ENCODE data around the gene CCL20.
"Not testable (repeated sequence)": the region's sequence is repeated elsewhere in the genome, so short reads cannot be mapped to it uniquely, and the experiment has no call there.

CCL20 gene

GRCh38 chr2:227834423-227834822, 20.8 kb downstream of the CCL20 start:
- no CpG with 5 or more reads among the region's 10 CpGs for WGBS (ENCODE audit: extremely low coverage, insufficient coverage, insufficient read length)

DNA sequence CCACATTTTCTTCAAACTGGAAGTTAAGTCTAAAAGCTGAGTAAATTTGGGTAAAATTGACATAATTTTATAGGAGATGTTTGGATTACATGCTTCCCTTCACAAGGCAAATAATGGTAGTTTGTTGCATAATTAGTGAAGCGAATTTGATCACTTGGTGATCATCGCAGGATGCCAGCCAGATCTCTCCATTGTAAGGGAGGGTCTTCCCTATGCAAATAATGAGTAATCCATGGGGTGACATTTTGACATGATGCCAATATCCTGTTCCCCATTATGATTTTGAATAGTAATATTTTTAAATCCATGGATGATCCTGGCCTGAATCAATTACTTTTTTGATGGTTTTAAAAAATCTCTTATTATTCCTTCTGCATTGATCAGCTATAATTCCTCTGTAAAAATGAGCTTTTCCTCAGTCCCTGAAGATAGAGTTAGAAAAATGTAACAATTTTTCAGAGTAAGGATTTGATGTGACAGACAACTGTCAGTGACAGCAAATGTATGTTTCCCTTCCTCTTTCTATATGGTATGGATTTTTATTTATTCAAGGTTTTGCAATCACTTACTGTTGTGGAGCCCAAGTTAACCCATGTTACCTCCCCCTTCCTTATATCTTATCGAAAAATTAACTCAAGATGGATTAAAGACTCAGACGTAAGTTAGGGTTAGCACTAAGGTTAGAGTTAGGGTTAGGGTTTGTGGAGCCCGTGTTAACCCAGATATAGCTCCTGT, 21.4 kb downstream of the CCL20 start:
- no CpG with 5 or more reads among the region's 5 CpGs for WGBS (ENCODE audit: extremely low coverage, insufficient coverage, insufficient read length)
- H4K8ac ChIP-seq (ENCODE audit: low read depth, low read length), result no peak overlapping the region
- no peak overlapping the region for H3K23ac ChIP-seq (ENCODE audit: low read length)
- H3K4ac ChIP-seq (ENCODE audit: low read depth, low read length), result no peak overlapping the region
- H4K91ac ChIP-seq (ENCODE audit: low read depth, low read length), result no peak overlapping the region
- no peak for DNase-seq
- H2BK120ac ChIP-seq (ENCODE audit: insufficient read depth, low read length, poor library complexity), result no peak overlapping the region
- no peaks in the 10 kb centered on the region for H3K79me1 ChIP-seq (ENCODE audit: low read length)
- H3K14ac ChIP-seq (ENCODE audit: low read length), result no peak overlapping the region
- no peak overlapping the region for H3K9ac ChIP-seq (ENCODE audit: low read length)
- no peak overlapping the region for H3K18ac ChIP-seq (ENCODE audit: low read length)
- no peaks in the 10 kb centered on the region for H3K36me3 ChIP-seq (ENCODE audit: control insufficient read depth in 1 of 2, insufficient read depth in 2 of 2, low read length in 2 of 2)
- no peaks in the 10 kb centered on the region for H3K79me2 ChIP-seq (ENCODE audit: control insufficient read depth, insufficient read depth, low read length, poor library complexity)
- H2BK5ac ChIP-seq (ENCODE audit: low read depth, low read length, poor library complexity), result no peak overlapping the region
- no peak overlapping the region for H3K4me3 ChIP-seq (ENCODE audit: low read depth, low read length)
- no peak overlapping the region for H2AK5ac ChIP-seq (ENCODE audit: low read length)
- no peak overlapping the region for H3K27ac ChIP-seq (ENCODE audit: low read depth, low read length)
- no peak overlapping the region for H2AFZ ChIP-seq (ENCODE audit: insufficient read depth, low read length, poor library complexity)
- no peak overlapping the region for H3K4me2 ChIP-seq (ENCODE audit: low read length)
- H4K12ac ChIP-seq (ENCODE audit: low read depth, low read length), result no peak overlapping the region
- H3K4me1 ChIP-seq (ENCODE audit: control insufficient read depth in 1 of 2, insufficient read depth in 2 of 2, low read length in 2 of 2), result no peaks in the 10 kb centered on the region
- no peaks in the 10 kb centered on the region for H3K27me3 ChIP-seq (ENCODE audit: insufficient read depth, low read length)
- no peak overlapping the region for H2BK12ac ChIP-seq (ENCODE audit: low read length)
- no peaks in the 10 kb centered on the region for H3K9me3 ChIP-seq (ENCODE audit: insufficient read depth, low read depth, low read length)

More at GRCh38 chr2:227834423-227834822, 20.8 kb downstream of the CCL20 start:
- Histone ChIP-seq H2AK5ac (ENCODE audit: low read length) (no peak overlapping the region), H3K79me1 (ENCODE audit: low read length) (no peaks in the 10 kb centered on the region), H3K27me3 (ENCODE audit: insufficient read depth, low read length) (no peaks in the 10 kb centered on the region), H3K27ac (ENCODE audit: low read depth, low read length) (no peak overlapping the region), H3K4me2 (ENCODE audit: low read length) (no peak overlapping the region), H3K4ac (ENCODE audit: low read depth, low read length) (no peak overlapping the region), H4K12ac (ENCODE audit: low read depth, low read length) (no peak overlapping the region), H3K79me2 (ENCODE audit: control insufficient read depth, insufficient read depth, low read length, poor library complexity) (no peaks in the 10 kb centered on the region), H3K4me3 (ENCODE audit: low read depth, low read length) (no peak overlapping the region), H3K36me3 (ENCODE audit: control insufficient read depth in 1 of 2, insufficient read depth in 2 of 2, low read length in 2 of 2) (no peaks in the 10 kb centered on the region), H2BK12ac (ENCODE audit: low read length) (no peak overlapping the region), H3K18ac (ENCODE audit: low read length) (no peak overlapping the region), H2BK120ac (ENCODE audit: insufficient read depth, low read length, poor library complexity) (no peak overlapping the region), H4K8ac (ENCODE audit: low read depth, low read length) (no peak overlapping the region), H3K9ac (ENCODE audit: low read length) (no peak overlapping the region), H3K9me3 (ENCODE audit: insufficient read depth, low read depth, low read length) (no peaks in the 10 kb centered on the region), H3K4me1 (ENCODE audit: control insufficient read depth in 1 of 2, insufficient read depth in 2 of 2, low read length in 2 of 2) (no peaks in the 10 kb centered on the region), H2AFZ (ENCODE audit: insufficient read depth, low read length, poor library complexity) (no peak overlapping the region), H4K91ac (ENCODE audit: low read depth, low read length) (no peak overlapping the region), H2BK5ac (ENCODE audit: low read depth, low read length, poor library complexity) (no peak overlapping the region), H3K14ac (ENCODE audit: low read length) (no peak overlapping the region), H3K23ac (ENCODE audit: low read length) (no peak overlapping the region)
- DNase-seq, result no peak

GRCh38 chr2:227839339-227840129, 25.9 kb downstream of the CCL20 start:
- H3K4ac ChIP-seq (ENCODE audit: low read depth, low read length); H3K79me1 ChIP-seq (ENCODE audit: low read length); H3K4me1 ChIP-seq (ENCODE audit: control insufficient read depth in 1 of 2, insufficient read depth in 2 of 2, low read length in 2 of 2); H3K36me3 ChIP-seq (ENCODE audit: control insufficient read depth in 1 of 2, insufficient read depth in 2 of 2, low read length in 2 of 2); H3K4me3 ChIP-seq (ENCODE audit: low read depth, low read length); H3K14ac ChIP-seq (ENCODE audit: low read length); H3K27me3 ChIP-seq (ENCODE audit: insufficient read depth, low read length); H3K79me2 ChIP-seq (ENCODE audit: control insufficient read depth, insufficient read depth, low read length, poor library complexity); H3K9me3 ChIP-seq (ENCODE audit: insufficient read depth, low read depth, low read length); H2AK5ac ChIP-seq (ENCODE audit: low read length); H2BK120ac ChIP-seq (ENCODE audit: insufficient read depth, low read length, poor library complexity); H3K23ac ChIP-seq (ENCODE audit: low read length); H2BK5ac ChIP-seq (ENCODE audit: low read depth, low read length, poor library complexity); H4K12ac ChIP-seq (ENCODE audit: low read depth, low read length); H3K18ac ChIP-seq (ENCODE audit: low read length); H2AFZ ChIP-seq (ENCODE audit: insufficient read depth, low read length, poor library complexity); H3K4me2 ChIP-seq (ENCODE audit: low read length); H4K8ac ChIP-seq (ENCODE audit: low read depth, low read length); DNase-seq; H4K91ac ChIP-seq (ENCODE audit: low read depth, low read length); H3K27ac ChIP-seq (ENCODE audit: low read depth, low read length); H2BK12ac ChIP-seq (ENCODE audit: low read length); H3K9ac ChIP-seq (ENCODE audit: low read length): not testable (repeated sequence)
- no CpG with 5 or more reads among the region's 7 CpGs for WGBS (ENCODE audit: extremely low coverage, insufficient coverage, insufficient read length)

- Histone ChIP-seq H3K79me1 (ENCODE audit: low read length) (no peaks in the 10 kb centered on the region), H4K91ac (ENCODE audit: low read depth, low read length) (no peak overlapping the region), H2BK5ac (ENCODE audit: low read depth, low read length, poor library complexity) (no peak overlapping the region), H3K4me1 (ENCODE audit: control insufficient read depth in 1 of 2, insufficient read depth in 2 of 2, low read length in 2 of 2) (peaks cover 0 to 2% of the 10 kb centered on the region in 2 experiments), H2BK12ac (ENCODE audit: low read length) (no peak overlapping the region), H3K4me3 (ENCODE audit: low read depth, low read length) (no peak overlapping the region), H3K14ac (ENCODE audit: low read length) (no peak overlapping the region), H3K4ac (ENCODE audit: low read depth, low read length) (no peak overlapping the region), H3K36me3 (ENCODE audit: control insufficient read depth in 1 of 2, insufficient read depth in 2 of 2, low read length in 2 of 2) (no peaks in the 10 kb centered on the region), H3K27ac (ENCODE audit: low read depth, low read length) (no peak overlapping the region), H3K27me3 (ENCODE audit: insufficient read depth, low read length) (no peaks in the 10 kb centered on the region), H3K79me2 (ENCODE audit: control insufficient read depth, insufficient read depth, low read length, poor library complexity) (no peaks in the 10 kb centered on the region), H3K23ac (ENCODE audit: low read length) (no peak overlapping the region), H2AFZ (ENCODE audit: insufficient read depth, low read length, poor library complexity) (no peak overlapping the region), H3K18ac (ENCODE audit: low read length) (no peak overlapping the region), H3K4me2 (ENCODE audit: low read length) (no peak overlapping the region), H3K9ac (ENCODE audit: low read length) (no peak overlapping the region), H3K9me3 (ENCODE audit: insufficient read depth, low read depth, low read length) (no peaks in the 10 kb centered on the region), H2BK120ac (ENCODE audit: insufficient read depth, low read length, poor library complexity) (no peak overlapping the region), H2AK5ac (ENCODE audit: low read length) (no peak overlapping the region), H4K12ac (ENCODE audit: low read depth, low read length) (no peak overlapping the region), H4K8ac (ENCODE audit: low read depth, low read length) (no peak overlapping the region)
- DNase-seq, result no peak
- WGBS (ENCODE audit: extremely low coverage, insufficient coverage, insufficient read length), result no CpG with 5 or more reads among the region's 1 CpG
Measured at GRCh38 chr2:227846831-227847230, 33.2 kb downstream of the CCL20 start.

All from trophoblast cell (in vitro differentiated cells and primary cell).